CD14-positive monocyte (primary cell): ENCODE measurements around the gene NIT1. TPM values are rescaled to one million over a fixed set of nuclear protein-coding genes. Genes with fewer than 3 reads are reported as not detected.

Experiments used
- DNase-seq, 3 donors: peaks; one replicate each; pipeline ENCODE4 v3.0.0-alpha.2; 2011 to 2022
- H2AFZ ChIP-seq: 2 replicates; pipeline ENCODE4 v1.6.0; 2012; ENCODE audit warnings: mild to moderate bottlenecking, low read depth, low read length, inconsistent platforms; ENCODE audit not compliant: insufficient read depth, poor library complexity, severe bottlenecking
- H3K27ac ChIP-seq, 2 donors: 1 replicate in 1 of 2; 2 replicates in 1 of 2; pipeline ENCODE4 v1.5.1; 2012 to 2013; ENCODE audit warnings: low read length in 2 of 2, control low read depth in 1 of 2, inconsistent platforms in 1 of 2, low read depth in 1 of 2, mild to moderate bottlenecking in 1 of 2
- H3K27me3 ChIP-seq, 2 donors: one replicate each; pipeline versions ENCODE4 v1.6.0 to v1.6.1; 2011 to 2013; ENCODE audit warnings: low read length in 2 of 2; ENCODE audit not compliant: control insufficient read depth in 2 of 2, insufficient read depth in 2 of 2
- H3K36me3 ChIP-seq, 2 donors: replicated peaks in 1 of 2; 1 replicate in 1 of 2; 2 replicates in 1 of 2; pipeline versions ENCODE4 v1.5.1 to v1.6.1; 2012 to 2013; ENCODE audit warnings: low read length in 2 of 2, control low read depth in 1 of 2, inconsistent platforms in 1 of 2, mild to moderate bottlenecking in 1 of 2; ENCODE audit not compliant: insufficient read depth in 2 of 2, control insufficient read depth in 1 of 2
- H3K4me1 ChIP-seq, 2 donors: 1 replicate in 1 of 2; 2 replicates in 1 of 2; pipeline versions ENCODE4 v1.5.1 to v1.6.1; 2012 to 2013; ENCODE audit warnings: low read length in 2 of 2, control low read depth in 1 of 2, inconsistent platforms in 1 of 2, mild to moderate bottlenecking in 1 of 2, moderate library complexity in 1 of 2; ENCODE audit not compliant: insufficient read depth in 2 of 2, control insufficient read depth in 1 of 2
- H3K4me2 ChIP-seq: replicated peaks from 2 replicates; pipeline ENCODE3; 2012; ENCODE audit warnings: low read length, moderate library complexity, mild to moderate bottlenecking; ENCODE audit not compliant: poor library complexity, severe bottlenecking; ENCODE audit errors: extremely low read depth
- H3K4me3 ChIP-seq, 3 experiments: fragments of 200-600 bp in 1 of 3; sonication (generic) in 1 of 3; replicated peaks in 1 of 3; 1 replicate in 2 of 3; 2 replicates in 1 of 3; pipeline ENCODE4 v1.5.1; 2011 to 2013; ENCODE audit warnings: low read length in 3 of 3, mild to moderate bottlenecking in 3 of 3, control low read depth in 2 of 3, low read depth in 2 of 3, inconsistent platforms in 1 of 3, moderate library complexity in 1 of 3
- H3K79me2 ChIP-seq: 2 replicates; pipeline ENCODE4 v1.6.0; 2012; ENCODE audit warnings: mild to moderate bottlenecking, control low read depth, inconsistent platforms, low read length, moderate library complexity; ENCODE audit not compliant: insufficient read depth
- H3K9ac ChIP-seq: 2 replicates; pipeline ENCODE4 v1.6.0; 2017; ENCODE audit warnings: low read length, mild to moderate bottlenecking; ENCODE audit not compliant: insufficient read depth, poor library complexity, severe bottlenecking
- H3K9me3 ChIP-seq, 2 donors: replicated peaks in 1 of 2; 1 replicate in 1 of 2; 2 replicates in 1 of 2; pipeline versions ENCODE4 v1.5.1 to v1.6.1; 2012 to 2013; ENCODE audit warnings: low read length in 2 of 2, control low read depth in 1 of 2; ENCODE audit not compliant: control insufficient read depth in 1 of 2, insufficient read depth in 1 of 2
- H4K20me1 ChIP-seq: 2 replicates; pipeline ENCODE4 v1.6.0; 2012; ENCODE audit warnings: mild to moderate bottlenecking, low read length, control low read depth, moderate library complexity; ENCODE audit not compliant: insufficient read depth
- H3K27ac Mint-ChIP-seq, 7 donors: one replicate each; pipeline ENCODE4 v1.8.0; 2020; ENCODE audit warnings: mild to moderate bottlenecking in 7 of 7, mixed read lengths in 7 of 7, moderate library complexity in 6 of 7, inconsistent platforms in 2 of 7
- H3K27me3 Mint-ChIP-seq, 3 donors: one replicate each; pipeline ENCODE4 v1.8.0; 2021 to 2022; ENCODE audit warnings: low read depth in 3 of 3, mild to moderate bottlenecking in 3 of 3, mixed read lengths in 3 of 3, moderate library complexity in 3 of 3, inconsistent platforms in 1 of 3
- H3K36me3 Mint-ChIP-seq, 2 donors: one replicate each; pipeline ENCODE4 v1.8.0; 2020; ENCODE audit warnings: mixed read lengths in 2 of 2, inconsistent platforms in 1 of 2, mild to moderate bottlenecking in 1 of 2
- H3K4me1 Mint-ChIP-seq: one replicate; pipeline ENCODE4 v1.8.0; 2020; ENCODE audit warnings: mild to moderate bottlenecking, mixed read lengths
- H3K4me3 Mint-ChIP-seq, 2 donors: one replicate each; pipeline ENCODE4 v1.8.0; 2020; ENCODE audit warnings: mild to moderate bottlenecking in 2 of 2, mixed read lengths in 2 of 2, moderate library complexity in 1 of 2
- H3K9me3 Mint-ChIP-seq, 7 donors: one replicate each; pipeline ENCODE4 v1.8.0; 2020 to 2022; ENCODE audit warnings: mixed read lengths in 7 of 7, mild to moderate bottlenecking in 6 of 7, moderate library complexity in 6 of 7, inconsistent platforms in 2 of 7
- CTCF ChIP-seq: fragments of 200-600 bp; IDR thresholded peaks from one replicate; pipeline ENCODE4 v1.8.0; 2022; ENCODE audit warnings: antibody characterized with exemption, mild to moderate bottlenecking
- WGBS: methylation state at CpG from one replicate; pipeline ENCODE4 v1.1.5; 2013; ENCODE audit warnings: missing lambda C conversion rate; ENCODE audit not compliant: insufficient coverage; 5-methylcytosine and 5-hydroxymethylcytosine counted together
- intact Hi-C, 2 donors: fragments of 100-400 bp; cut with micrococcal nuclease; formaldehyde crosslinking; loops; one replicate each; pipeline versions ENCODE4 v1.15.0 to v1.15.1; 2023
- polyA plus RNA-seq, 3 donors: library from polyadenylated mRNA; depleted of rRNA in 1 of 3; unstranded in 2 of 3; stranded (reverse) in 1 of 3; fragments of 300-500 nt in 2 of 3; fragments of >200 nt in 1 of 3; fragmentation: Illumina TruSeq in 2 of 3; gene quantifications; 1 replicate in 2 of 3; 2 replicates in 1 of 3; pipeline ENCODE4 v1.2.3, GENCODE V29; 2012 to 2021

NIT1 gene
- polyA plus RNA-seq, 3 donors = 28.4 to 84.7 (median 35.7) TPM

GRCh38 chr1:161068306-161069234 is 49.3 kb upstream of the NIT1 start:
- peak; percentile 95 to 99 (median 97) for DNase-seq
- Histone ChIP-seq H3K9me3 (no peaks in the 10 kb centered on the region), H3K79me2 (peaks cover 69% of the 10 kb centered on the region), H3K4me3 (peak overlapping the region; percentile 85 to 97 (median 96)), H3K36me3 (peaks cover 9 to 16% of the 10 kb centered on the region in 2 donors), H4K20me1 (peaks cover 32% of the 10 kb centered on the region), H3K4me1 (peaks cover 52 to 67% of the 10 kb centered on the region in 2 donors), H3K9ac (peak overlapping the region; percentile 97), H3K4me2 (peak overlapping the region; percentile 84), H3K27me3 (no peaks in the 10 kb centered on the region), H2AFZ (no peak overlapping the region), H3K27ac (peak overlapping the region; percentile 93 to 97)
- Mint-ChIP-seq H3K36me3 (peaks cover 16 to 41% of the 10 kb centered on the region in 2 donors), H3K9me3 (peaks cover 0 to 2% (median 0%) of the 10 kb centered on the region in 7 donors), H3K27me3 (peaks cover 0 to 2% (median 1%) of the 10 kb centered on the region in 3 donors), H3K27ac (peak overlapping the region; percentile 98 to 100 (median 99)), H3K4me1 (peaks cover 66% of the 10 kb centered on the region), H3K4me3 (peak overlapping the region; percentile 99)
- intact Hi-C loops = loop anchor here in 1 of 2 donors (2.0 to 5.0 kb wide), 4 partner anchors 22 to 70 kb away; partner anchors contain the start of genes NIT1 and PFDN2
- 0% methylated on average over 6 of the region's 10 CpGs for WGBS
- TF ChIP-seq CTCF = no peak

GRCh38 chr1:161069241-161069640 is 48.7 kb upstream of the NIT1 start:
- H3K9me3 ChIP-seq = no peaks in the 10 kb centered on the region

More at GRCh38 chr1:161069241-161069640, 48.7 kb upstream of the NIT1 start:
- peak overlapping the region; percentile 84 for H3K4me2 ChIP-seq
- H3K9ac ChIP-seq = peak overlapping the region; percentile 97
- intact Hi-C loops = loop anchor here in 1 of 2 donors (2.0 to 5.0 kb wide), 4 partner anchors 22 to 70 kb away; partner anchors contain the start of genes NIT1 and PFDN2
- peaks cover 25% of the 10 kb centered on the region for H4K20me1 ChIP-seq
- DNase-seq = peak in 2 of 3 donors; percentile 20 to 31
- peak overlapping the region; percentile 98 to 100 (median 99) for H3K27ac Mint-ChIP-seq
- H3K4me3 Mint-ChIP-seq = peak overlapping the region; percentile 99
- H3K27me3 ChIP-seq = no peaks in the 10 kb centered on the region
- WGBS = 0% methylated on average over 9 of the region's 9 CpGs
- H3K79me2 ChIP-seq = peaks cover 63% of the 10 kb centered on the region
- H3K4me3 ChIP-seq = peak overlapping the region; percentile 85 to 97 (median 96)
- H2AFZ ChIP-seq = no peak overlapping the region
- peaks cover 60% of the 10 kb centered on the region for H3K4me1 Mint-ChIP-seq
- peaks cover 52 to 63% of the 10 kb centered on the region in 2 donors for H3K4me1 ChIP-seq
- H3K9me3 Mint-ChIP-seq = peaks cover 0 to 2% (median 0%) of the 10 kb centered on the region in 7 donors
- peak overlapping the region; percentile 93 to 97 for H3K27ac ChIP-seq
- H3K27me3 Mint-ChIP-seq = peaks cover 0 to 2% (median 1%) of the 10 kb centered on the region in 3 donors
- H3K36me3 Mint-ChIP-seq = peaks cover 10 to 35% of the 10 kb centered on the region in 2 donors
- TF ChIP-seq CTCF = no peak
- peaks cover 3 to 9% of the 10 kb centered on the region in 2 donors for H3K36me3 ChIP-seq
